Lower leg skin (tissue), 3 donors: ENCODE results near the gene CALB2.

Experiments
- CTCF ChIP-seq, 3 donors: fragments of 450-650 bp; IDR thresholded peaks; one replicate each; pipeline ENCODE4 v1.5.1; 2016; ENCODE audit warnings: antibody characterized with exemption in 3 of 3, mild to moderate bottlenecking in 3 of 3, moderate library complexity in 2 of 3
- POLR2A ChIP-seq, 2 donors: fragments of 450-650 bp; IDR thresholded peaks; one replicate each; pipeline ENCODE4 v1.6.1; 2016 to 2017; ENCODE audit warnings: antibody characterized with exemption in 2 of 2, mild to moderate bottlenecking in 1 of 2, moderate library complexity in 1 of 2

- TF ChIP-seq CTCF (IDR thresholded peaks at IDR 0.05): no peak
- TF ChIP-seq POLR2A (IDR thresholded peaks at IDR 0.05): no peak
Measured at GRCh38 chr16:71341881-71342280, 16.6 kb upstream of the CALB2 start.
